Panc1 (cell line): ENCODE measurements around the gene IL17D. TPM values are rescaled to one million over a fixed set of nuclear protein-coding genes. Genes with fewer than 3 reads are reported as not detected.

Experiments used
- ATAC-seq: fragments of 200-7000 bp; cut with Tn5 transposase; 2 replicates; pipeline ENCODE4 v1.9.1; 2020; ENCODE audit warnings: mild to moderate bottlenecking, moderate library complexity
- BruUV-seq: library from RNA; stranded (reverse); fragments of 400-500 nt; replicated peaks from 2 replicates; lab custom pipeline; 2021; lab: Mats Ljungman, UMichigan
- CTCF ChIA-PET: fragments of 300-600 bp; sonication (Branson Sonifier 250); formaldehyde crosslinking; loops from one replicate; lab custom pipeline; 2022; ENCODE audit warnings: antibody characterized with exemption; lab: Charles Lee
- POLR2A ChIA-PET: fragments of 300-600 bp; sonication (Branson Sonifier 250); formaldehyde crosslinking; loops from one replicate; lab custom pipeline; 2022; ENCODE audit warnings: antibody characterized with exemption; lab: Charles Lee
- DNase-seq: peaks from one replicate; pipeline ENCODE4 v3.0.0-alpha.2; 2010; ENCODE audit warnings: low read depth, low spot score
- H3K27ac ChIP-seq: 2 replicates; pipeline ENCODE4 v1.5.1; 2011; ENCODE audit warnings: mild to moderate bottlenecking, low read length, inconsistent platforms
- H3K27me3 ChIP-seq: fragments of 200-500 bp; sonication (Bioruptor generic); 2 replicates; pipeline ENCODE4 v1.6.0; 2014; ENCODE audit warnings: low read length, inconsistent platforms; ENCODE audit not compliant: control insufficient read depth, insufficient read depth
- H3K36me3 ChIP-seq: fragments of 200-500 bp; sonication (Bioruptor generic); 2 replicates; pipeline ENCODE4 v1.5.1; 2014; ENCODE audit warnings: inconsistent platforms, mild to moderate bottlenecking, low read length, moderate library complexity; ENCODE audit not compliant: control insufficient read depth, insufficient read depth
- H3K4me1 ChIP-seq: 2 replicates; pipeline ENCODE4 v1.5.1; 2011; ENCODE audit warnings: inconsistent platforms, mild to moderate bottlenecking, low read length, moderate library complexity; ENCODE audit not compliant: control insufficient read depth, insufficient read depth
- H3K4me3 ChIP-seq, 2 experiments: 2 replicates each; pipeline ENCODE4 v1.5.1; 2011 to 2012; ENCODE audit warnings: low read depth in 2 of 2, low read length in 2 of 2, mild to moderate bottlenecking in 2 of 2, inconsistent platforms in 1 of 2, moderate library complexity in 1 of 2
- H3K9me3 ChIP-seq: fragments of 200-500 bp; sonication (Bioruptor generic); 2 replicates; pipeline ENCODE4 v1.5.1; 2014; ENCODE audit warnings: low read depth, mild to moderate bottlenecking, inconsistent platforms, low read length, moderate library complexity; ENCODE audit not compliant: control insufficient read depth, insufficient read depth
- POLR2AphosphoS5 ChIP-seq: IDR thresholded peaks from 2 replicates; pipeline ENCODE4 v1.6.1; 2012; ENCODE audit warnings: mild to moderate bottlenecking, low read depth, low read length, moderate library complexity
- REST ChIP-seq, 2 experiments: IDR thresholded peaks; 2 replicates each; pipeline ENCODE4 v1.6.1; 2011 to 2012; ENCODE audit warnings: low read depth in 2 of 2, control low read depth in 1 of 2, low read length in 1 of 2, mild to moderate bottlenecking in 1 of 2, moderate library complexity in 1 of 2; ENCODE audit not compliant: insufficient read depth in 1 of 2
- SIN3A ChIP-seq: IDR thresholded peaks from 2 replicates; pipeline ENCODE4 v1.6.1; 2012; ENCODE audit warnings: low read depth, mild to moderate bottlenecking, low read length, moderate library complexity, borderline replicate concordance; ENCODE audit not compliant: insufficient read depth
- TCF7L2 ChIP-seq: IDR thresholded peaks from 2 replicates; pipeline ENCODE4 v1.6.1; 2011; ENCODE audit warnings: mild to moderate bottlenecking, low read depth, low read length, inconsistent platforms
- in situ Hi-C: cut with HindIII; loops from 2 replicates; pipeline ENCODE4 v1.10.0; 2016; ENCODE audit warnings: low sequenced_read_pairs, low pct_unique_long_range_greater_than_20kb
- intact Hi-C: fragments of 100-400 bp; cut with micrococcal nuclease; formaldehyde crosslinking; loops from one replicate; pipeline ENCODE4 v1.10.0; 2022; ENCODE audit not compliant: unreplicated experiment
- total RNA-seq: library from RNA; stranded (reverse); gene quantifications from one replicate; pipeline ENCODE4 v1.2.1, GENCODE V29; 2021; ENCODE audit not compliant: unreplicated experiment
- TF ChIP-seq, protein P1 (sequence below): fragments of 450-650 bp; IDR thresholded peaks from 2 replicates; pipeline ENCODE4 v1.5.1; 2017; ENCODE audit warnings: mild to moderate bottlenecking

The IL17D gene
- total RNA-seq, 1 experiment from 2014 or later, result 0.46 TPM

- Histone ChIP-seq H3K27me3 (no peaks in the 10 kb centered on the region), H3K27ac (no peak overlapping the region), H3K9me3 (no peaks in the 10 kb centered on the region), H3K4me3 (no peak overlapping the region), H3K36me3 (no peaks in the 10 kb centered on the region; the same call in 1 of the 2 replicates), H3K4me1 (0 out of 2 replicates have a peak, but pooled peaks cover 2% of the 10 kb centered on the region)
- no peak for TF ChIP-seq REST (IDR thresholded peaks at IDR 0.05; ENCODE audit: insufficient read depth in 1 of 2, low read depth in 2 of 2, low read length in 1 of 2)
- TF ChIP-seq, protein P1, sequence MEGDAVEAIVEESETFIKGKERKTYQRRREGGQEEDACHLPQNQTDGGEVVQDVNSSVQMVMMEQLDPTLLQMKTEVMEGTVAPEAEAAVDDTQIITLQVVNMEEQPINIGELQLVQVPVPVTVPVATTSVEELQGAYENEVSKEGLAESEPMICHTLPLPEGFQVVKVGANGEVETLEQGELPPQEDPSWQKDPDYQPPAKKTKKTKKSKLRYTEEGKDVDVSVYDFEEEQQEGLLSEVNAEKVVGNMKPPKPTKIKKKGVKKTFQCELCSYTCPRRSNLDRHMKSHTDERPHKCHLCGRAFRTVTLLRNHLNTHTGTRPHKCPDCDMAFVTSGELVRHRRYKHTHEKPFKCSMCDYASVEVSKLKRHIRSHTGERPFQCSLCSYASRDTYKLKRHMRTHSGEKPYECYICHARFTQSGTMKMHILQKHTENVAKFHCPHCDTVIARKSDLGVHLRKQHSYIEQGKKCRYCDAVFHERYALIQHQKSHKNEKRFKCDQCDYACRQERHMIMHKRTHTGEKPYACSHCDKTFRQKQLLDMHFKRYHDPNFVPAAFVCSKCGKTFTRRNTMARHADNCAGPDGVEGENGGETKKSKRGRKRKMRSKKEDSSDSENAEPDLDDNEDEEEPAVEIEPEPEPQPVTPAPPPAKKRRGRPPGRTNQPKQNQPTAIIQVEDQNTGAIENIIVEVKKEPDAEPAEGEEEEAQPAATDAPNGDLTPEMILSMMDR, result no peak
- TF ChIP-seq TCF7L2, result no peak
- TF ChIP-seq POLR2AphosphoS5, result no peak
- no peak for TF ChIP-seq SIN3A
- DNase-seq, result no peak
- no peak for ATAC-seq
- CTCF ChIA-PET, result no interaction called here
- intact Hi-C loops (loop anchor here (10.0 kb wide), 1 partner anchor 275 kb away; no protein-coding TSS in a partner anchor), in situ Hi-C loops (no loop called here)
- no TSS peak for BruUV-seq
- POLR2A ChIA-PET, result no interaction called here
Observed at GRCh38 chr13:20769834-20770233, 66.3 kb downstream of the IL17D start.

Other genes with a start within 250 kb of the IL17D start
- 13.4 TPM for gene CRYL1, start 177.8 kb upstream of the IL17D start, total RNA-seq
- 12.3 TPM for gene IFT88, start 136.5 kb upstream of the IL17D start, total RNA-seq
- 5.4 TPM for gene EEF1AKMT1, start 70.3 kb downstream of the IL17D start, total RNA-seq
- gene XPO4, start 199.0 kb downstream of the IL17D start, total RNA-seq, result 16.2 TPM